ENCODE measurements around the gene SLC22A25. TPM values are rescaled to one million over a fixed set of nuclear protein-coding genes. Genes with fewer than 3 reads are reported as not detected.
"Not testable (repeated sequence)": the region's sequence is repeated elsewhere in the genome, so short reads cannot be mapped to it uniquely, and the experiment has no call there.

The SLC22A25 gene
- total RNA-seq, 1 donor from 2014 or later = not detected

DNA sequence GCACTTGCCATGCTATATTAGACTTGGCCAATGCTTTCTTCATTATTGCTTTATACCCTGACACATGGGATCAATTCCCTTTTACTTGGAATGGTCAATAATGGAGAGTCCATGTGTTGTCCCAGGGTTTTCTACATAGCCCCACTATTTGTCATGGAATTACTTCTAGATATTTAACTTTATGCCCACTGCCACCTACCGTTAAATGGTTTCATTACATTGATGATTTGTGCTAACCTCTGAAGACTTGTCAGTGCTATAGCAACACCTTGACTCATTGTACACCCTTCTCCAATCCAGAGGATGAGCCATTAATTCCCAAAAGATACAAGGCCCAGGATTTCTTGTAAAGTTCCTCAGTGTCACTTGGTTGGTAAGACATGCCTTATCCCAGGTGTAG, 31.4 kb upstream of the SLC22A25 start:
- Histone ChIP-seq H3K27me3 (ENCODE audit: control insufficient read depth, insufficient read depth, low read length) (no peaks in the 10 kb centered on the region), H3K36me3 (ENCODE audit: control insufficient read depth, insufficient read depth, low read length) (no peaks in the 10 kb centered on the region), H3K4me3 (ENCODE audit: low read depth, low read length) (no peak overlapping the region)
- no peak for DNase-seq (ENCODE audit: low read depth)
- TF ChIP-seq, protein P1, sequence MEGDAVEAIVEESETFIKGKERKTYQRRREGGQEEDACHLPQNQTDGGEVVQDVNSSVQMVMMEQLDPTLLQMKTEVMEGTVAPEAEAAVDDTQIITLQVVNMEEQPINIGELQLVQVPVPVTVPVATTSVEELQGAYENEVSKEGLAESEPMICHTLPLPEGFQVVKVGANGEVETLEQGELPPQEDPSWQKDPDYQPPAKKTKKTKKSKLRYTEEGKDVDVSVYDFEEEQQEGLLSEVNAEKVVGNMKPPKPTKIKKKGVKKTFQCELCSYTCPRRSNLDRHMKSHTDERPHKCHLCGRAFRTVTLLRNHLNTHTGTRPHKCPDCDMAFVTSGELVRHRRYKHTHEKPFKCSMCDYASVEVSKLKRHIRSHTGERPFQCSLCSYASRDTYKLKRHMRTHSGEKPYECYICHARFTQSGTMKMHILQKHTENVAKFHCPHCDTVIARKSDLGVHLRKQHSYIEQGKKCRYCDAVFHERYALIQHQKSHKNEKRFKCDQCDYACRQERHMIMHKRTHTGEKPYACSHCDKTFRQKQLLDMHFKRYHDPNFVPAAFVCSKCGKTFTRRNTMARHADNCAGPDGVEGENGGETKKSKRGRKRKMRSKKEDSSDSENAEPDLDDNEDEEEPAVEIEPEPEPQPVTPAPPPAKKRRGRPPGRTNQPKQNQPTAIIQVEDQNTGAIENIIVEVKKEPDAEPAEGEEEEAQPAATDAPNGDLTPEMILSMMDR (IDR thresholded peaks at IDR 0.05; ENCODE audit: insufficient read depth, low read length, poor library complexity, severe bottlenecking) = no peak

DNA sequence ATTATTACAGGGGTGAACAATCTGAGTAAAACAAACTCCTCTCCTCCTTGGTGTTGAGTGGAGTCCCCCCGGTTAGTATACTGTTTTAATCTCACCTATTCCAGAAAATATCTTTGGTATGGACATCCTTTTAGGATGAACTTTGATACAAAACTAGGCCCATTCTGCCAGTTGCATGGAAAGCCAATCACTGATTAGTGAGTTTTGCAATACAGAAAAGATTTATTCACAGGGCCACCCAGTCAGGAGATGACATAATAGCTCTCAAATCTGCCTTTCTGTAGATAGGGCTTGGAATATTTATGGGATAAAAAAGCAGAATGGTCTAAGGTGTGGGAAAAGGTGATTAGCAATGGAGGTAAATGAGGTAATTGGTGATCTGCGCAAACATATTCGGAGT, 30.3 kb upstream of the SLC22A25 start:
- TF ChIP-seq, protein P1 (IDR thresholded peaks at IDR 0.05; ENCODE audit: insufficient read depth, low read length, poor library complexity, severe bottlenecking) = no peak
- H3K27me3 ChIP-seq (ENCODE audit: control insufficient read depth, insufficient read depth, low read length) = no peaks in the 10 kb centered on the region
- no peaks in the 10 kb centered on the region for H3K36me3 ChIP-seq (ENCODE audit: control insufficient read depth, insufficient read depth, low read length)
- DNase-seq (ENCODE audit: low read depth) = no peak
- H3K4me3 ChIP-seq (ENCODE audit: low read depth, low read length) = no peak overlapping the region

DNA sequence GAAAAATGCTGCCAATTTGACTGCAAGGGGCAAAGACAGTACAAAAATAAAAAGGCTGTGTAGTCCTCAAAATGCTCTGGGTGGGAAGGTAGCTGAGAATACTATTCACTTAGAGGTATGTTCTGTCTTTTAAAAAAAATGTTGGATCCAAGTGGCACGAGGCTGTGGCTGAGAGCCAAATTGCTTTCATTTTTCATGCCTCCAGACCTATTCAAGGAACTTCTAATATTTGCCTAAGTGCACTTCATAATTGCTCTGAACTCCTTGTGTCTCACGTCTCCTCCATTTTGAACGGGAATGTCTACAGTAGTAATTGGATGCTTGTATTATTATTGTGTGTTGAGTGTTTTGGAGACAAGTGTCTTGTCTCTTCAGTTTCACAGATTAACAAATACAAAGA, 19.1 kb upstream of the SLC22A25 start:
- Histone ChIP-seq H3K4me3 (ENCODE audit: low read depth, low read length) (no peak overlapping the region), H3K27me3 (ENCODE audit: control insufficient read depth, insufficient read depth, low read length) (no peaks in the 10 kb centered on the region), H3K36me3 (ENCODE audit: control insufficient read depth, insufficient read depth, low read length) (no peaks in the 10 kb centered on the region)
- DNase-seq (ENCODE audit: low read depth) = no peak
- TF ChIP-seq, protein P1 (IDR thresholded peaks at IDR 0.05; ENCODE audit: insufficient read depth, low read length, poor library complexity, severe bottlenecking) = no peak

DNA sequence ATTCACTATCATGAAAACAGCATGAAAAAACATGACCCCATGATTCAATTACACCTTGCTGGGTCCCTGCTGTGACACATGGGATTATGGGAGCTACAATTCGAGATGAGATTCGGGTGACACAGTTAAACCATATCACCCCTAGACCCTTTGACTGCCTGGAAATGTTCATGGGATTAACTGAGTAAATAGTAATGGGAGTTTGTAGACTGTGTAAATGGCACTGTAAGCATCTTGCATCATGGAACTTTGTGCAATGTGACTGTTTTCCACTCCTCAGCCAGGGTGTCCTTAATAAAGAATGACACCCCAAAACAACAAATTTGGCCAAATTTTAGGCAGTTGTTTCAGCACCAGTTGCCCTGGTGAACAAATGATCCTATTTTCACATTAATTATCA, 7.9 kb upstream of the SLC22A25 start:
- H3K27me3 ChIP-seq (ENCODE audit: control insufficient read depth, insufficient read depth, low read length) = no peaks in the 10 kb centered on the region
- TF ChIP-seq, protein P1 (IDR thresholded peaks at IDR 0.05; ENCODE audit: insufficient read depth, low read length, poor library complexity, severe bottlenecking) = no peak
- DNase-seq (ENCODE audit: low read depth) = no peak
- no peaks in the 10 kb centered on the region for H3K36me3 ChIP-seq (ENCODE audit: control insufficient read depth, insufficient read depth, low read length)
- H3K4me3 ChIP-seq (ENCODE audit: low read depth, low read length) = no peak overlapping the region

DNA sequence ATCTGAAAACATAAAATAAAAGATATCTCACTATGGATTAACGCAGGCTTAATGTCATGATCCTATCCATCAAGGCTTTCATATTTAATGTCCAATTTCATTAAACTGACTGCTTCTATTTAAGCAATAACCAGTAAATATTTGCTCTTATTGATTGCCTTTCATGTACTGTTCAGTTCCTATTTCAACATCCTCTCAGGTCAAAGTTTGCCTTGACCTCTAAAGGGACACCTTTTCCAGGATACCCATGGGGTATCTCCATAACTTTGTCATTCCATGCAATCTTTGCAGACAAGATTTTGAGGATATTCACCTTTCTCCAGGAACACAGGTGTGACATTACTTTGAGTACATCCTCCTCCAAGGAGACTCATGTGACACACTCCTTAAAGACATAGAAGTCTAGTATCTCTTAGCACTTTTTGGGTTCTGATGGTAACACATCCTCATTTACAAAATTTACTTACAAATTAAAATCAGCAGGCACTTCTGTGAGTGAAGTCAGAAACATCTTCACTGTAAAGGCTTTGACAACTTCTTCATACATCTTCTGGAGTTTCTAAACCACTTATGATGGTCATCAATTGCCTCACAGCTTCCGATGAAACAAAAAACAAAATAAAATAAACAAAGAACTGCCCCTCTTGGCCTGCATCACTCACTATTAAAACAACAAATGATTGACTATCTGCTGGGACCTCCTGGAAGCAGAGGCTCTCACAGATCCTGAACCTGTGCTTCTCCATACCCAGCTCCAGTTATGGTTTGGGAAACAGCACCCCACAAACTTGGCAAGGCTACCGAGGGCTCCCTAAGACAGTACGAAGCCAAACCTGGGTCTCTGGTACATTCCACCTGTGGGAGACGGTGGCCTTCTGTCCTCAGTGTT, 7.0 kb upstream of the SLC22A25 start:
- Histone ChIP-seq H3K27me3 (ENCODE audit: control insufficient read depth, insufficient read depth, low read length) (no peaks in the 10 kb centered on the region), H3K4me3 (ENCODE audit: low read depth, low read length) (no peak overlapping the region), H3K36me3 (ENCODE audit: control insufficient read depth, insufficient read depth, low read length) (no peaks in the 10 kb centered on the region)
- DNase-seq (ENCODE audit: low read depth) = no peak
- TF ChIP-seq, protein P1 (IDR thresholded peaks at IDR 0.05; ENCODE audit: insufficient read depth, low read length, poor library complexity, severe bottlenecking) = no peak

DNA sequence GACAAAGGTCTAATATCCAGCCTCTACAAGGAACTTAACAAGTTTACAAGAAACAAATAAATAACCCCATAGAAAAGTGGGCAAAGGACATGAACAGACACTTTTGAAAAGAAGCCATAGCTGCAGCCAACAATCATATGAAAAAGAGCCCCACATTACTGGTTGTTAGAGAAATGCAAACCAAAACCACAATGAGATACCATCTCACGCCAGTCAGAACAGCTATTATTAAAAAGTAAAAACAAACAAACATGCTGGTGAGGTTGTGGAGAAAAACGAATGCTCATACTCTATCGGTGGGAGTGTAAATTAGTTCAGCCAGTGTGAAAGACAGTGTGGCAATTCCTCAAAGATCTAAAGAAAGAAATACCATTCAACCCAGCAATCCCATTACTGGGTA, 5.6 kb upstream of the SLC22A25 start:
- no peak for DNase-seq (ENCODE audit: low read depth)
- TF ChIP-seq, protein P1 (IDR thresholded peaks at IDR 0.05; ENCODE audit: insufficient read depth, low read length, poor library complexity, severe bottlenecking) = no peak
- Histone ChIP-seq H3K4me3 (ENCODE audit: low read depth, low read length) (no peak overlapping the region), H3K36me3 (ENCODE audit: control insufficient read depth, insufficient read depth, low read length) (no peaks in the 10 kb centered on the region), H3K27me3 (ENCODE audit: control insufficient read depth, insufficient read depth, low read length) (no peaks in the 10 kb centered on the region)

DNA sequence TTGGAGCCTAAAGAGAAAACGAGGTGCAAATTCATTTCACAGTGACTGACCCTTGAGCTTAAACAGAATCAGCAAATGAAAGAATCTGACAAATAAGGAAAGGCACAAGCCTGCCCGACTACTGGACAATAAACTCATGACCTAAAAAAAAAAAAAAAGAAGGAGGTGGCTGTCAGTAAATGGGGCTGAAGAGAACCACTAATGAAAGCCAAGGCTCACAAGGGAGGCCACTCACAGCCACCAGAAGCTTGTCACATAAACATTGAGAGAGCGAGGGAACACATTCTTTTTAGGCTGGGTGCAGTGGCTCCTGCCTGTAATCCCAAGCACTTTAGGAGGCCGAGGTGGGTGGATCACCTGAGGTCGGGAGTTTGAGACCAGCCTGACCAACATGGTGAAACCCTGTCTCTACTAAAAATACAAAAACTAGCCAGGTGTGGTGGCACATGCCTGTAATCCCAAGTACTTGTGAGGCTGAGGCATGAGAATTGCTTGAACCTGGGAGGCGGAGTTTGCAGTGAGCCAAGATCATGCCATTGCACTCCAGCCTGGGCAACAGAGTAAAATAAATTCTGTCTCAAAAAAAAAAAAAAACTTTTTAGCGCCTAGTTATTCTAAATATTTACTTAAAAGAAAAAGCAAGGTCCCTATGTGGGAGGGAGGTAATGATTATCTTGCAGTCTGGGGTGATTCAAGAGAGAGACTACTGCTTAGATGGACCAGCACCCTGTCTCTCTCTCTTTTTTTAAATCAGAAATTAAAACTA, 4.0 kb upstream of the SLC22A25 start:
- H3K36me3 ChIP-seq (ENCODE audit: control insufficient read depth, insufficient read depth, low read length); DNase-seq (ENCODE audit: low read depth); H3K27me3 ChIP-seq (ENCODE audit: control insufficient read depth, insufficient read depth, low read length); H3K4me3 ChIP-seq (ENCODE audit: low read depth, low read length): not testable (repeated sequence)
